Adrenal gland (tissue), 12 donors: ENCODE results near the gene TFCP2L1. TPM values are rescaled to one million over a fixed set of nuclear protein-coding genes. Genes with fewer than 3 reads are reported as not detected.
"Not testable (repeated sequence)": the region's sequence is repeated elsewhere in the genome, so short reads cannot be mapped to it uniquely, and the experiment has no call there.

Experiments
- DNase-seq, 7 donors: peaks; one replicate each; pipeline ENCODE4 v3.0.0-alpha.2; 2019 to 2020
- H3K27ac ChIP-seq, 5 donors: fragments of 200-600 bp; sonication (generic) in 4 of 5; 1 replicate in 3 of 5; 2 replicates in 2 of 5; pipeline versions ENCODE4 v1.5.1 to v1.8.0; 2016 to 2020; ENCODE audit warnings: mild to moderate bottlenecking in 1 of 5
- H3K27me3 ChIP-seq: fragments of 200-600 bp; 2 replicates; pipeline ENCODE4 v1.8.0; 2021
- H3K36me3 ChIP-seq, 2 donors: fragments of 200-600 bp; replicated peaks in 1 of 2; 1 replicate in 1 of 2; 2 replicates in 1 of 2; pipeline versions ENCODE4 v1.5.1 to v1.8.0; 2018 to 2022
- H3K4me1 ChIP-seq, 2 donors: fragments of 200-600 bp; replicated peaks in 1 of 2; 1 replicate in 1 of 2; 2 replicates in 1 of 2; pipeline versions ENCODE4 v1.5.1 to v1.8.0; 2018 to 2021
- H3K4me3 ChIP-seq, 4 donors: fragments of 200-600 bp; sonication (generic) in 3 of 4; one replicate each; pipeline ENCODE4 v1.5.1; 2016 to 2018
- H3K9me3 ChIP-seq, 3 donors: fragments of 200-600 bp; sonication (generic) in 1 of 3; replicated peaks in 1 of 3; 1 replicate in 2 of 3; 2 replicates in 1 of 3; pipeline versions ENCODE4 v1.5.1 to v1.8.0; 2016 to 2021
- CTCF ChIP-seq, 6 experiments: fragments of 450-650 bp in 4 of 6; fragments of 200-600 bp in 2 of 6; sonication (generic) in 1 of 6; IDR thresholded peaks; 1 replicate in 5 of 6; 2 replicates in 1 of 6; pipeline versions ENCODE4 v1.5.1 to v1.8.0; 2016 to 2021; ENCODE audit warnings: antibody characterized with exemption in 6 of 6, mild to moderate bottlenecking in 2 of 6, moderate library complexity in 1 of 6
- POLR2A ChIP-seq, 2 donors: fragments of 450-650 bp; IDR thresholded peaks; one replicate each; pipeline ENCODE4 v1.6.1; 2017; ENCODE audit warnings: antibody characterized with exemption in 2 of 2, mild to moderate bottlenecking in 2 of 2, moderate library complexity in 1 of 2
- WGBS, 4 donors: extraction: QIAGEN DNeasy Blood & Tissue Kit in 2 of 4; methylation state at CpG; one replicate each; pipeline versions ENCODE4 v1.1.5 to v1.1.7; 2013 to 2017; 5-methylcytosine and 5-hydroxymethylcytosine counted together
- intact Hi-C, 2 donors: fragments of 100-400 bp; cut with DNase I; formaldehyde crosslinking; loops; one replicate each; pipeline versions ENCODE4 v1.14.1 to v1.15.0; 2022 to 2023
- polyA plus RNA-seq, 3 donors: library from polyadenylated mRNA; stranded (reverse); fragments of 200-250 nt in 2 of 3; fragments of 350-450 nt in 1 of 3; fragmentation: Illumina TruSeq in 1 of 3; extraction: RNeasy Lipid Tissue Mini Kit (QIAGEN cat#74804) in 1 of 3; gene quantifications; one replicate each; pipeline ENCODE4 v1.2.3, GENCODE V29; 2013 to 2014
- total RNA-seq, 9 donors: library from RNA; depleted of rRNA in 4 of 9; stranded (reverse); fragments of >200 nt in 4 of 9; fragments of 120-200 nt in 1 of 9; fragmentation: NEBNext Ultra II Directional in 1 of 9; extraction: Animal tissue kit (Norgen Biotek cat#: 25700) in 1 of 9; gene quantifications; one replicate each; pipeline versions ENCODE4 v1.1.0 to v1.2.4, GENCODE V29; 2013 to 2023
- donor health status: healthy with polysubstance abuse.
- donor health status: Bipolar disorder and iron deficiency.
- donor health status: DM: yes; HTN: yes; CAD: no.
- donor health status: DM: no; HTN: no; CAD: no.
- donor health status: DM: no; HTN: no; CAD: no.
- donor health status: DM: yes; HTN: yes; CAD: no.

The TFCP2L1 gene
- total and polyA plus RNA-seq, 12 donors, result 0.17 to 2.5 (median 0.87) TPM

GRCh38 chr2:121309323-121309722 is 24.3 kb upstream of the TFCP2L1 start:
- no peak for DNase-seq
- no peak overlapping the region for H3K27ac ChIP-seq
- no peaks in the 10 kb centered on the region for H3K9me3 ChIP-seq
- TF ChIP-seq POLR2A (IDR thresholded peaks at IDR 0.05) (no peak), CTCF (IDR thresholded peaks at IDR 0.05) (no peak)
- H3K4me1 ChIP-seq, result no peaks in the 10 kb centered on the region
- intact Hi-C loops, result no loop called here
- H3K36me3 ChIP-seq, result no peaks in the 10 kb centered on the region
- no peaks in the 10 kb centered on the region for H3K27me3 ChIP-seq
- H3K4me3 ChIP-seq, result no peak overlapping the region

GRCh38 chr2:121307048-121307447 is 22.0 kb upstream of the TFCP2L1 start:
- H3K9me3 ChIP-seq, result no peaks in the 10 kb centered on the region
- H3K27me3 ChIP-seq, result peaks cover under 1% of the 10 kb centered on the region
- no peak overlapping the region for H3K27ac ChIP-seq
- intact Hi-C loops, result no loop called here
- 75 to 93% (median 88%) methylated on average over 2 of the region's 2 CpGs for WGBS, 4 donors
- DNase-seq, result no peak
- H3K36me3 ChIP-seq, result no peaks in the 10 kb centered on the region
- TF ChIP-seq POLR2A (IDR thresholded peaks at IDR 0.05) (no peak), CTCF (IDR thresholded peaks at IDR 0.05) (no peak)
- H3K4me3 ChIP-seq, result no peak overlapping the region
- peaks cover 0 to 5% of the 10 kb centered on the region in 2 donors for H3K4me1 ChIP-seq

- intact Hi-C loops, result no loop called here
- DNase-seq, result peak in 1 of 7 donors; percentile 2
These were observed 19.9 kb upstream of the TFCP2L1 start for GRCh38 chr2:121304941-121305340.

GRCh38 chr2:121303531-121304263 is 18.7 kb upstream of the TFCP2L1 start:
- TF ChIP-seq POLR2A (IDR thresholded peaks at IDR 0.05) (no peak), CTCF (IDR thresholded peaks at IDR 0.05) (no peak)
- H3K27ac ChIP-seq, result no peak overlapping the region
- H3K4me1 ChIP-seq, result peaks cover 0 to 5% of the 10 kb centered on the region in 2 donors
- H3K4me3 ChIP-seq, result no peak overlapping the region
- intact Hi-C loops, result no loop called here
- WGBS, 4 donors, result 12 to 26% (median 15%) methylated on average over 2 of the region's 2 CpGs
- no peaks in the 10 kb centered on the region for H3K9me3 ChIP-seq
- peaks cover 7% of the 10 kb centered on the region for H3K27me3 ChIP-seq
- H3K36me3 ChIP-seq, result no peaks in the 10 kb centered on the region
- DNase-seq, result peak in 4 of 7 donors; percentile 13 to 43 (median 26)

More at GRCh38 chr2:121304941-121305340, 19.9 kb upstream of the TFCP2L1 start:
- Histone ChIP-seq H3K4me3 (no peak overlapping the region), H3K9me3 (no peaks in the 10 kb centered on the region), H3K27me3 (peaks cover 7% of the 10 kb centered on the region), H3K27ac (no peak overlapping the region), H3K4me1 (peaks cover 0 to 5% of the 10 kb centered on the region in 2 donors), H3K36me3 (no peaks in the 10 kb centered on the region)
- WGBS, 4 donors, result 69 to 88% (median 78%) methylated on average over 2 of the region's 2 CpGs
- TF ChIP-seq POLR2A (IDR thresholded peaks at IDR 0.05), result no peak
- TF ChIP-seq CTCF (IDR thresholded peaks at IDR 0.05), result no peak

GRCh38 chr2:121301190-121301589 is 16.2 kb upstream of the TFCP2L1 start:
- H3K9me3 ChIP-seq, H3K27me3 ChIP-seq, intact Hi-C loops, H3K4me3 ChIP-seq, H3K36me3 ChIP-seq, H3K4me1 ChIP-seq, H3K27ac ChIP-seq: not testable (repeated sequence)
- DNase-seq, result peak in 1 of 7 donors; percentile 5
